IPS DF 6.9 (cell line): Measurements from ENCODE around the gene PCP4L1.
"Not testable (repeated sequence)": the region's sequence is repeated elsewhere in the genome, so short reads cannot be mapped to it uniquely, and the experiment has no call there.

Experiments used
- DNase-seq: peaks from one replicate; pipeline ENCODE4 v3.0.0-alpha.2; 2013; ENCODE audit warnings: low read depth, low spot score
- H3K27ac ChIP-seq: one replicate; pipeline ENCODE4 v1.5.1; 2013; ENCODE audit warnings: low read length, control low read depth
- H3K27me3 ChIP-seq: 2 replicates; pipeline ENCODE4 v1.6.1; 2013; ENCODE audit warnings: mild to moderate bottlenecking, low read length; ENCODE audit not compliant: control insufficient read depth, insufficient read depth
- H3K36me3 ChIP-seq: 2 replicates; pipeline ENCODE4 v1.6.1; 2013; ENCODE audit warnings: low read length; ENCODE audit not compliant: control insufficient read depth, insufficient read depth
- H3K4me1 ChIP-seq: 2 replicates; pipeline ENCODE4 v1.6.1; 2013; ENCODE audit warnings: low read length; ENCODE audit not compliant: control insufficient read depth, insufficient read depth
- H3K4me3 ChIP-seq: 2 replicates; pipeline ENCODE4 v1.5.1; 2013; ENCODE audit warnings: mild to moderate bottlenecking, low read length
- H3K9me3 ChIP-seq: 2 replicates; pipeline ENCODE4 v1.6.1; 2013; ENCODE audit warnings: low read length, inconsistent platforms; ENCODE audit not compliant: control insufficient read depth, insufficient read depth
- WGBS: extraction: QIAGEN DNeasy Blood & Tissue Kit; methylation state at CpG from one replicate; pipeline ENCODE4 v1.1.7; 2013; ENCODE audit warnings: mixed read lengths, missing lambda C conversion rate; ENCODE audit not compliant: insufficient read length, insufficient coverage; 5-methylcytosine and 5-hydroxymethylcytosine counted together

The PCP4L1 gene

DNA sequence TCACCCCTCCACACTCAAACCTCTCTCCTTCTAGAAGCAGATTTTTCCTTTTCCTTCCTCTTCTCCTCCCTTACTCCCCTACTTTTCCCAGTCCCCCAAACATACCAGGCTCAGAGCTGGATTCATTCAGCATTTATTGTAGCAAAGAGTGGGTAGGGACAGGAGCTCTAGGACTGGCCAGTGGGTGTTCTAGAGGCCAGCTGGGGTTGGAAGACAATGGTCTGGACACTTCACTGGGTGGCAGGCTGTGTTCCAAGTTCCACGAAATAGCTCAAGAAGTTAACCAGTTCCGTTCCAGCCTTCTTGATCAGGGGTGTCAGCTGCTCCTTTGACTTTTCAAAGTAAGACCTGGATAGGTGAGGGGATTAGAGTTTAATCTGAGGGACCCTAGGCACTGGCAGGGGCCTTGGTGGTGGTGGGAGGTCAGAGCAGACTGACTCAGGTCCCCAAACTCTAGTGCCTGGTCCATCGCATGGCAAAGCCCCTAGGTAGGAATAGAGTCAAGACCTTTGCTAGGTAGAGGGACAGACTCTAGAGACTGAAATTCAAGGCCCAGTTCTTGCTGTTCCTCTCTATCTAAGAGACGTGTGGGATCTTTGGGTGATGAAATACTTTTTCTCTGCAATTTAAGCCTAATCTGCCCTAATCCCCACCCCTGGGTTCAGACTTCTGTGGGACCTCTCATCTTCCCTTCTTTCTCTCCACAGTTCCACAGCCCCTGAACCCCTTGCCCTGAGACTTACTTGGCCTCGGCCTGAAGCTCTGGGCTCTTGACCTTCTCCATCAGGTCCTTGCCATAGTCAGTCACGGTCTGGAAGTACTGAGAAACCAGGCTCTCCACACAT lies 36.1 kb upstream of the PCP4L1 start:
- no peak overlapping the region for H3K27ac ChIP-seq
- no peak for DNase-seq
- H3K4me1 ChIP-seq = peaks cover 4% of the 10 kb centered on the region
- H3K36me3 ChIP-seq = no peaks in the 10 kb centered on the region
- H3K27me3 ChIP-seq = no peaks in the 10 kb centered on the region
- no CpG with 5 or more reads among the region's 6 CpGs for WGBS
- H3K9me3 ChIP-seq = no peaks in the 10 kb centered on the region
- no peak overlapping the region for H3K4me3 ChIP-seq

DNA sequence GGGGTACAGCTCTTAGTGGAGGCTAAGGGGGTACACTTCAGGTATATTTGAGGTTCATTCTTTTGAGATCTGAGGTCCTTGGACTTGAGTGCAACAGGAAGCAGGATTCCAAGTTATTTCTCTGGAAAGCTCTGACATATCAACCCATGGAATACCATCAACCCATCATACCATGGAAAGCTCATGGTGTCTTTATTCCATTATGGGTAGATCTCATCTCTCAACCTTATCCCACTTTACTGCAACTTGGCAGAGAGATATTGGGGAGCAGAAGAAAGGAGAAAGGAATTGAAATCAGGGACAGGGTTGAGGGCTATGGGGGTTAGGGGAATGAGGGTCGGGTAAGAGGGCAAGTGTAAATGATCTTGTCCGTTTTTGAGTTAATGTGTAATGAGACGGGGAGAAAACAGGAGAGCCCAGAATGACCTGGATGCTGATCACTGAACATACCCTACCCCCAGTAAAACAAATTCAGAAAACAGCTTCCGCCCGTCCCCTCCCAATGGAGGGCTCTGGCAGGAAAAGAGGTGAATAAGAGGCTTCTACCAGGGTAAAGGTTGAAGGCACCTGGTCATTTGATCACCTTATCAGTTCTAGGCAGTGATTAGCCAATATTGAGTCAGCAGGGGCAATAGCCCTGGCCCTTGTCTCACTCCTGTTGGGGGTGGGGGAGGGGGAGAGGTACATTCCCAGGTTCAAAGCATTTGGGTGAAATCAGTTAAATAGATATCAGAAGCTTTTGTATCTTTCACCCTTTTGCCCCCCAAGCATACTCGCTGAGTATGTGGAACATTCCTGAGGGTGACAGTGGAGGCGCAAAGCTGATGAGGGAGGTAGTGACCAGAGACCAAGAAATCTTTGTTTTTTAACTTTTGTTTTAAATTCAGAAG lies 34.5 kb upstream of the PCP4L1 start:
- Histone ChIP-seq H3K4me1 (peaks cover 2% of the 10 kb centered on the region; the same call in 1 of the 2 replicates), H3K36me3 (peaks cover 8% of the 10 kb centered on the region; the same call in 1 of the 2 replicates), H3K27ac (no peak overlapping the region), H3K9me3 (no peaks in the 10 kb centered on the region), H3K27me3 (no peaks in the 10 kb centered on the region), H3K4me3 (no peak overlapping the region)
- 100% methylated on average over 2 of the region's 7 CpGs for WGBS
- DNase-seq = no peak

DNA sequence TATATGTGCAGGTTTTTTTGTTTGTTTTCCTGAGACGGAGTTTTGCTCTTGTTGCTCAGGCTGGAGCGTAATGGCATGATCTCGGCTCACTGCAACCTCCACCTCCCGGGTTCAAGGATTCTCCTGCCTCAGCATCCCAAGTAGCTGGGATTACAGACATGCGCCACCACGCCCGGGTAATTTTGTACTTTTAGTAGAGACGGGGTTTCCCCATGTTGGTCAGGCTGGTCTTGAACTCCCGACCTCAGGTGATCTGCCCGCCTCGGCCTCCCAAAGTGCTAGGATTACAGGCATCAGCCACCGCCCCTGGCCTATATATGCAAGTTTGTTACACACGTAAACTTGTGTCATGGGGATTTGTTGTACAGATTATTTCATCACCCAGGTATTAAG lies 33.9 kb upstream of the PCP4L1 start:
- not testable (repeated sequence) for DNase-seq, H3K36me3 ChIP-seq, H3K27ac ChIP-seq, H3K4me3 ChIP-seq, H3K4me1 ChIP-seq, H3K9me3 ChIP-seq, H3K27me3 ChIP-seq
- WGBS = no CpG with 5 or more reads among the region's 13 CpGs

DNA sequence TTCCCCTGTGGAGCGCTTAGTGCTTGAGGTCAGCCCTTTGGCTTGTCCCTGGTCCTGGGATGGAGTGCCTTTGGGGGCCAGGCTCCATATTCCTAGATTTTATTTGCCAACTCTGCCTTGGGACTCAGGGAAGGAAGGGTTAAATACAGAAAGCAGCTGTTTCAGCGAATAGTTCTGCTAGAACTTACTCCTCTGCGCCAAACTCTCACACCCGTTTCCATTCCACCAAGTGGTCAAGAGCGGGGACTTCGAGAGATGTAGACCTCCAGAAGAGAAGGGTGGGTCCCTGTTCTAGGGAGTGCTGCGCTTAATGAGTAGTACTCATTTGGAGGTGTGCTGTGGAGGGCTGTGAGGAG lies 33.4 kb upstream of the PCP4L1 start:
- DNase-seq = no peak
- no CpG with 5 or more reads among the region's 7 CpGs for WGBS

DNA sequence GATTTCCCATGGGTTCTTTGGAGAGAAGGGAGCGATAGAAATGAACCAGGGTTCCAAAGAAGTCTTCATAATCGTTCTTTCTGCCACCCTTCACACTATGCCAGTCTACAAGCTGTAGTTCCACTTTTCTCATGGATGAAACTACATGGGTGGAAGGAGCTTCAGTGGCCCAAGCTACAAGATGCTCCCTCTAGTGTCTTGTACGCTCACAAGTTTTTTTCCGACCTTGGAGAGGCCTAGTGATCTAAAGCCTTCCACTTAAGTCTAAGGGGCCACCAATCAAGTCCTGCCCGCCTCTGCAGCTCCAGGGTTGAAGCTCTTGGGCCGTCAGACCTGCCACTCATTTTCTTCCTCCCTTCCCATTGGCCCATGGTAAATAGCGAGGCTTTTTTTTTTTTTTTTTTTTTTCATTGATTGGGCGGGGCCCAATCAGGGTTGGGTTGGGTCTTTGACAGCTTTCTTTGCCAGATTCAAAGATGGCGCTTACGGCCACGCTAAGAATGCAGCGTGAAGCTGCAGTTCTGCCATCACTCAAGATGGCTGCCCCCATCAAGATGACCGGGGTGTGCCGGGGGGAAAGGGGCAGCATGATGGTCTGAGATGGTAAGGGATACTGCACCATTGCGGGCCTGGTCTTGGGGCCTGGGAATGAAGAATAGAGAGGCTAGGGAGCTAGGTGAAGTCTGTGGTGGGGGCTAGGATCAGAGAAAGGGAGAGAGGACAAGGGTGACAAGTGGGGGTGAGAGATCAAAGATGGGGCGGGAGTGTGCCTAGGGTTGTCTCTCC lies 32.8 kb upstream of the PCP4L1 start, which contains the start of gene TOMM40L:
Gene TOMM40L, plus strand, starts transcription at position 527 of the 786 bp plus-strand sequence. CDS start 430 bp downstream, outside the sequence.
- Histone ChIP-seq H3K4me3 (peak within 1 kb of the TSS; percentile 62; the same call in 1 of the 2 replicates), H3K27me3 (no peaks in the 10 kb centered on the region), H3K27ac (no peak within 1 kb of the TSS), H3K36me3 (peaks cover 8% of the 10 kb centered on the region; the same call in 1 of the 2 replicates), H3K4me1 (peaks cover 2% of the 10 kb centered on the region; the same call in 1 of the 2 replicates), H3K9me3 (no peaks in the 10 kb centered on the region)
- no CpG with 5 or more reads among the region's 16 CpGs for WGBS
- peak; percentile 96 for DNase-seq

More for the DNA sequence above, 33.4 kb upstream of the PCP4L1 start:
- Histone ChIP-seq H3K4me1 (peaks cover 2% of the 10 kb centered on the region; the same call in 1 of the 2 replicates), H3K4me3 (no peak overlapping the region), H3K27me3 (no peaks in the 10 kb centered on the region), H3K36me3 (peaks cover 8% of the 10 kb centered on the region; the same call in 1 of the 2 replicates), H3K27ac (no peak overlapping the region), H3K9me3 (no peaks in the 10 kb centered on the region)

DNA sequence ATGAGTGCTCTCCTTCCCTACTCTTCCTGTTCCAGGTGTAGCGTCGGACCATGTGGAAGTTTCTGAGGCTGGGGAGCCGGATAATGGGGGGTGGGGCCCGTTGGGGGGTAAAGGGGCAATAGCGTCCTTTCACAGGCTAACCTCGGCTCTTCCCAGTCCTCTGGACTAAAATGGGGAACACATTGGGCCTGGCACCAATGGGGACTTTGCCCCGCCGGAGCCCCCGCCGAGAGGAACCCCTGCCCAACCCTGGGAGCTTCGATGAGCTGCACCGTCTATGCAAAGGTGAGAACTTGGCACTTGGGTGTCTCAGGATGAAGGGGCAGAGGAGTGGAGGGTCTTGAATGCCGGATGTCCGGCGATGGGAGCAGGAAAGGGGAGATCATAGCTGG lies 32.2 kb upstream of the PCP4L1 start:
- Histone ChIP-seq H3K4me1 (peaks cover 2% of the 10 kb centered on the region; the same call in 1 of the 2 replicates), H3K9me3 (no peaks in the 10 kb centered on the region), H3K27ac (no peak overlapping the region), H3K4me3 (peak overlapping the region; percentile 62; the same call in 1 of the 2 replicates), H3K36me3 (peaks cover 8% of the 10 kb centered on the region; the same call in 1 of the 2 replicates), H3K27me3 (no peaks in the 10 kb centered on the region)
- DNase-seq = no peak
- WGBS = no CpG with 5 or more reads among the region's 15 CpGs

DNA sequence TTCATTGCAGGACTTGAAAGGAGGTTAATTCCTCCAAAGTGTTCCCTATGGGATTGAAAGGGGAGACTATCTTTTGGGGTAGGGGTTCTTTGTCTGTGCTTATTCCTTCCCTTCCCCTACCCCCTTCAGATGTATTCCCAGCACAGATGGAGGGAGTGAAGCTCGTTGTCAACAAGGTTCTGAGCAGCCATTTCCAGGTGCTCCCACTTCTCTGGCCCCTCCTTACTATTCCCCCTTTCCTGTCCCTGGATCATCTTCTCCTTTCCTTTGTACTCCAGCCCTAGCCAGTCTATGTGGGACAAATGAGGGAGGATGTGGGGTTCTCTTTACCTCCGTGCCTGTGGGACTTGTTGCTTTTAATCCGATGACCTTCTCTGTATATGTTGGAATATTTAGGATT lies 31.8 kb upstream of the PCP4L1 start:
- no peak overlapping the region for H3K27ac ChIP-seq

DNA sequence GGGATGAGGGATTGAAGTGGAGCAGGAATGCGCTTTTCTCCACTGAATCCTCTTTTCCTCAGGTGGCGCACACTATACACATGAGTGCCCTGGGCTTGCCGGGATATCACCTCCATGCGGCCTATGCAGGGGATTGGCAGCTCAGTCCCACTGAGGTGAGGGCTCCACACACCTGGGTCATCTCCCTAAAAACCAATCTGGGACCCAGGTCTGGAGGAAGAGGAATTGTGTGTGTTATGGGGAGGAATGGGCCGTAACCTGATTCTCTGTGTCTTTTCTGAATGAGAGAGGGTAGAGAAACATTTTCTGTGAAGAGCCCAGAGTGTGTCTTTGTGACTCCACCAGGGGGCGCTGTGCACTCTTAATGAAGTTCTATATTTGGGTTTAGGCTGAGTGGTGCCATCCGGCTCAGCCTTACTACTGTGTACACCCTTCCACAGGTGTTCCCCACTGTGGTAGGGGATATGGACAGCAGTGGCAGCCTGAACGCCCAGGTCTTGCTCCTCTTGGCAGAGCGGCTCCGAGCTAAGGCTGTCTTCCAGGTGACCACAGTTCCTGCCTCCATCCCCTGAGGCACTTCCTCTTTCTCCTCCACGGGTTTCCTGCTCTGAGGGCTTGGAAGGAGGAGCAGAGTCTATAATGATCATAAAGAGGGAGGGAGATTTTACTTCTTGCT lies 31.2 kb upstream of the PCP4L1 start:
- H3K4me3 ChIP-seq = no peak overlapping the region; the same call in 1 of the 2 replicates
- peaks cover 2% of the 10 kb centered on the region; the same call in 1 of the 2 replicates for H3K4me1 ChIP-seq
- H3K9me3 ChIP-seq = no peaks in the 10 kb centered on the region
- DNase-seq = no peak
- no CpG with 5 or more reads among the region's 11 CpGs for WGBS
- peaks cover 8% of the 10 kb centered on the region; the same call in 1 of the 2 replicates for H3K36me3 ChIP-seq
- no peaks in the 10 kb centered on the region for H3K27me3 ChIP-seq
- no peak overlapping the region for H3K27ac ChIP-seq

More for the DNA sequence above, 31.8 kb upstream of the PCP4L1 start:
- no peaks in the 10 kb centered on the region for H3K9me3 ChIP-seq
- no peaks in the 10 kb centered on the region for H3K27me3 ChIP-seq
- DNase-seq = no peak
- H3K4me3 ChIP-seq = peak overlapping the region; percentile 62; the same call in 1 of the 2 replicates
- WGBS = no CpG with 5 or more reads among the region's 3 CpGs
- peaks cover 2% of the 10 kb centered on the region; the same call in 1 of the 2 replicates for H3K4me1 ChIP-seq
- peaks cover 8% of the 10 kb centered on the region; the same call in 1 of the 2 replicates for H3K36me3 ChIP-seq

DNA sequence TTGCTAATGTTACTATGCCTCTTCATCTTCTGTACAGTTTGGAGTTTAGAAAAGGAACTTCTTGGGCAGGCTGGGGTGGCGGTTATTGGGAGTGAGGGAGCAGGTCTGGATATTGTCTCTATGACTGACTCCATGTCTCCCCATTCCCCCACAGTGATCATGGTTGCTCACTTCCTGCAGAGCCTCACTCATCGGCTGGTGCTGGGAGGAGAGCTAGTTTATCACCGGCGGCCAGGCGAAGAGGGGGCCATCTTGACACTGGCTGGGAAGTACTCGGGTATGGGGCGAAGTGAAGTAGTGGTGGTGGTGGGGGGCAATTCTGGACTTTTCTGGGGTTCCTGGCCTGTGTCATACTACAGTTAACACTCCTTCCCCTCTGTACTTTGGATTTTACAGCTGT lies 30.5 kb upstream of the PCP4L1 start:
- H3K27me3 ChIP-seq = no peaks in the 10 kb centered on the region
- H3K36me3 ChIP-seq = peaks cover 8% of the 10 kb centered on the region; the same call in 1 of the 2 replicates
- no peak for DNase-seq
- no peak overlapping the region for H3K4me3 ChIP-seq
- no peak overlapping the region for H3K27ac ChIP-seq
- H3K9me3 ChIP-seq = no peaks in the 10 kb centered on the region
- no CpG with 5 or more reads among the region's 7 CpGs for WGBS
- peaks cover 2% of the 10 kb centered on the region; the same call in 1 of the 2 replicates for H3K4me1 ChIP-seq
